Skeletal muscle cell (primary cell): ENCODE results near the gene EXOC4.
"Not testable (repeated sequence)": the region's sequence is repeated elsewhere in the genome, so short reads cannot be mapped to it uniquely, and the experiment has no call there.

ENCODE experiments used
- DNase-seq: peaks from one replicate; pipeline ENCODE4 v3.0.0-alpha.2; 2010; ENCODE audit warnings: low read depth
- H3K4me3 ChIP-seq: 2 replicates; pipeline ENCODE4 v1.5.1; 2011; ENCODE audit warnings: low read depth, mild to moderate bottlenecking, control low read depth, low read length, moderate library complexity

The EXOC4 gene

DNA sequence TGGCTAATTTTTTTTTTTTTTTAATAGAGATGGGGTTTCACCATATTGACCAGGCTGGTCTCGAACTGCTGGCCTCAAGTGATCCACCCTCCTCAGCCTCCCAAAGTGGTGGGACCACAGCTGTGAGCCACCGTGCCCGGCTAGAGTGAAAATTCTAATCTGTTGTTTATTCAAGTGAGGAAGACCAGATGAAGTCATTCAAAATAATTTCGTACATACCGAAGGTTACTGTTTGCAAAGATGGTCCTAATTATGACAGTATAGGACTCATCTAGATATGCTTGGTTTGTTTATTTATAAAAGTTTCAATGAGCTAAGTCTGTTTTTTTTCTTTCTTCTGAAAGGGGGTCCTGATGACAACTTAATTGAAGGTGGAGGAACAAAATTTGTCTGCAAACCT lies 376.8 kb downstream of the EXOC4 start:
- no peak for DNase-seq
- H3K4me3 ChIP-seq, result no peak overlapping the region

DNA sequence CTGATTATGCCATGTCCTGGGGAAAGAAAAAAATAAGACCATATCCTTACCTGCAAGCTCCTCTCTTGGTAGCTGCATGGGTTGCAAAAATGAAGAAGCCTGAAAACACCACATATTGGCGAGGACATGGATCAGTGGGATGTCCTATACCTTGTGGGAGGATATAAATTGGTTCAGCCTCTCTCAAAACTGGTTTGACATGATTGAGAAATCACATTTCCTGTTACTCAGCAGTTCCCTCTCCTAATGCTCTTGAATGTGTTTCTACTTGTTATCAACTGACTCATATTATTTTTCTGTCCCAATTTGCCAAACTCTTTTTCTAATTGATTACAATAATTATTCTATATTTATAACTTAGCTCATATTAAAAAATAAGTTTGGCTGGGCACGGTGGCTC lies 380.2 kb downstream of the EXOC4 start:
- DNase-seq, result peak; percentile 48
- H3K4me3 ChIP-seq, result no peak overlapping the region

DNA sequence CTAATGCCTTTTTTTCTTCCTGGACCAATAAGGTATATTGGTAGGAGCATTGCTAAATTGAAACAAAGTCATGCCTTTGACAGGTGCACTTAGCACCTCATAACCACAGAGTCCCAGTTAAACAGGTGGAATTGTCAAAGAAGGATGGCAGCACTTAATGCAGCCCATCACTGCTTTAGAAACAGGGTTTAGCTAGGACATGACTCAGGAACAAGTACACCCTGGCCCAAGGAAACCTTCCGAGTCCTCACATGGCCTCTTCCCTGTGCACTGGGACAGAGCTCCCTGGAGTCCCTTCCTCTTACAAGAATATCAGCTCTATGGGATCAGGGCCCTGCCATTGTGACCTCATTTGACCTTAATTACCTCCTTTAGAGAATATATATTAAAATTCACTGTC lies 382.7 kb downstream of the EXOC4 start:
- no peak for DNase-seq
- H3K4me3 ChIP-seq, result no peak overlapping the region

DNA sequence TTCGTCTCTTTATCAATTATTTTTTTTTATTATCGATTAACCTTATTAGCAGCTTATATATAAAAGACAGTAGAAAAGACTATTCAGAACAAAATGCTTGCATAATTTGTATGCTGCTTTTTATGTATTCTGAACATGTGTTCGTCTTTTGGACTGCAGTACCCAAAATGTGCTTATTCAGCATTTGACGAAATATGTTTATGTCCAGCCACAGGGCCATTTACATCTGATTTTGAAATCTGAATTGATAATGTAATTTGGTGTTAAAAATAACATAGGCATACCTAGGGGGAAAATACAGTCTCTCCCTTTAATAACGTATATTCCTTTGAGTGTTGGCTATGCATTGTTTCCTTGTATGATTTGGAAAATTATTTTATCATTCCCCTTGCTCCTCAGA lies 386.0 kb downstream of the EXOC4 start:
- no peak for DNase-seq
- no peak overlapping the region for H3K4me3 ChIP-seq

DNA sequence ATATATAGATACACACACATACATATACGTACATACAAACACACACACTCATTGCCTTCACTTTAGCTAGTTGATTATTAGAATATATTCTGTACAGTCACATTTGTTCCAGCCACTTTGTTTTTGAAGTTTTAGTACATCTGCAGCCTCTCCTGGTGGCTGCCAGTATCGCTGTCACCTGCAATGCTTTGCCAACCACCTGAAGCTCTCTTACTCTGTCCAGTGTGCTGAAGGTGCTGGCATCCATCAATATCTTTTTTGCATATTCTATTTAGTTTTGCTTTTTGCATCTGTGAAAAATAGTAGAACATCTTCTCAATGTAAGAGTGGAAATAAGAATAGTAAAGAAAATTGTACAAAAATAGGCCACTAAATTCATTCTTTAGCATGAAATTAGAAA lies 388.6 kb downstream of the EXOC4 start:
- DNase-seq, result no peak
- H3K4me3 ChIP-seq, result no peak overlapping the region

DNA sequence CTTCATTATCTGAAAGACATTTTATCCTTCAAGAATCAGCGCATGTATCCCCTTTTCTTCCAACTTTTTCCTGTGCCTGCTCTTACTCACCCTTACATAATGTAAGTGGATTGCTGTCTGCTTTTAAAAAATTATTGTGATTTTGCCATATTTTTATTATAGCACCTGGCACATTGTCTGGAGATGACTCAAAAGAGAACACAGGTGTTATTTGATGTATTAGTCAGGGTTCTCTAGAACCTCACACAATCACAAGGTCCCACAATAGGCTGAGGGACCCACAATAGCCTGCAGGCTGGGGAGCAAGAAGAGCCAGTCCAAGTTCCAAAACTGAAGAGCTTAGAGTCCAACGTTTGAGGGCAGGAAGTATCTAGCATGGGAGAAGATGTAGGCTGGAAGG lies 390.0 kb downstream of the EXOC4 start:
- no peak overlapping the region for H3K4me3 ChIP-seq
- no peak for DNase-seq

DNA sequence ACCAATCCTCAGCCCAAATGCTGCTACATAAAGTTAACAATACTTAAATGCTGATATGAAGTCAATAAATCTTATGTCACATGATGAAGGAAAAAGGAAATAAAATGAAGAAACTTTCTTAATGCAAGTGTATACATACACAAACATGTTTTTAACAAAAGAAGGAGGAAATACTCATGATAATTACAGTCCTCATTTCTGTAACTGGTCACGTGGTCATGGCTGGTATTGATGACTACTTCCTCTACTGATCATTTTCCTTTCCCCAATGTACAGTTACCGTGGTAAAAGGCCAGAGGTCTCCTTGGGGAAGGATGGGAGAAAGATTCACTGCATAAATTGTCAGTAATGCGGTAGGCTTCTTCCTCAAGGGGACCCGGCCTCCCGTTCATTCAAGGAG lies 390.8 kb downstream of the EXOC4 start:
- not testable (repeated sequence) for DNase-seq, H3K4me3 ChIP-seq

DNA sequence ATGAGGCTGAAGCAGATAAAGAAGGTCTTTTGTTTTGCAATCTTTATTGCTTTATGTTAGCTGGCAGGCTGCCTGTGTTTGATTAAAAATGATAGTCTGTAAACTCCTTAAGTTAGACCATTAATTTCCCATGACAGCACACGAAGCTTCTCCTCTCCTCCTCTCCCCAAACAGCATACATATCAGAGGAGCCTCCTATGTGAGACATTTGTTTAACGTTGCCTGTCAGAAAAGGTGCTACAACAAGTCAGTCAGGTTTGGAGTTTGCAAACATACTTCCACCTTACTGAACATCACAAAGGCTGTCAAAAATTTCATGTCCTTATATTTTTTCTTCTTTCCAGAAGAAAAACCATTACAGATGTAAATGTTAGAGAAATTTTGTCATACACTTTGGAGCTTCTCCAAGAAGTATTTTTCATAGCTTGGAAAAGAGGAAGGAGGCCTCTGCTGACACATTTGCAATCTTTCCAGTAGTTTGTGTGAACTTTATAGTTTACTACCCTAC lies 393.1 kb downstream of the EXOC4 start:
- DNase-seq, result no peak
- no peak overlapping the region for H3K4me3 ChIP-seq

DNA sequence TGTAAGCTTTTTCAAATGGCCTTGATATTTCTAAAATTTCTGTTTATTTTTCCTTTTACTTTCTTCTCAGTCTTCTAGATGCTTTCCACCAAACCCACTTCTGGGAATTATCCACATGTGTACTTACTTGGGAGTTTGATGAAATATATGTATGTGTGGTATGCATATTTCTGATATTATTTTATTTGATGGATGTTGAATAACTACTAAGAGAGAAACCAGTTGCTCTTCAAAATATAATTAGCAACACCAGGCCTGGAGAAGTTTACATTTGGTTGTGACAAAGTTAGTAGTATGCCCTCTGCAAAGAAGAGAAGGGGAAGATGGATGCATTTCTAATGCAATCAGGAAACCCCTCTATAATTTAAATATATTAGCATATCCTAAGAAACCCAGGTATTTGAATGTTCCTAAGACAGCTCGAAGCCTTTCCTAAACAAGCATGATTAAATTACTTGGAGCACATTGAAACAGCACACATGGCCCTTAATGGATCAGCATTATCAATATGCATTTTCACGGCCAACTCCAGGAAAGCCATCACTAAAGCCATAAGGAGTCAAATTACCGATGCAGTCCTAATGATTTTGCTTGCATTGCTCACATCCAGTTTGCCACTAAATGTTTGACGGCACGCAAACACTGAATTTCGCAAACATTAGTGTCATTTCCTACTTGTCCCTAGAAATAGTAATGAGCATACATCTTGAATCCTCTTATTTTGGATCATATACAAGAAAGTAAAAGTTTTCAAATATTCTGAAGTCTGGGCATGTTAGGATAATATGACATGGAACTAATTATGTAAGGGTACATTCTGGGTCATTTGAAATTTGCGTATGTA lies 393.8 kb downstream of the EXOC4 start:
- H3K4me3 ChIP-seq, result no peak overlapping the region
- no peak for DNase-seq

DNA sequence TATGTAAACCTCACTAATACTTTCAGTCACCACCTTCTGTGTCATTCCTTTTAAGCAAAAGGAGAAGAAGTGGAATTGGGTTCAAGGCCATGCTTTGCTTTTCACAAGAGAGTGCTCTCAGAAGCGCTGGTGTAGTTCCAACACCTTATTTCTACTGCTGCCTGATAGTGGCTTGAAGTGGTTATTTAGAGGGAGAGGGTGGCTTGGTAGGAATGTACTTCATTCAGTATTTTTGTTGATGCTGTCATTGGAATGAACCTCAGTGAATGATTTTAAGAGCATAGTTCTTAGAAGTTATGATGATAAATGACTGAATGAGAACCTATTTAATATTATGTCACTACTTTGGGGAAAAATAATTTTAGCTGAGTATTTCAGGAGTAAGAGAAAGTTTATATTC lies 396.7 kb downstream of the EXOC4 start:
- DNase-seq, result no peak
- no peak overlapping the region for H3K4me3 ChIP-seq

DNA sequence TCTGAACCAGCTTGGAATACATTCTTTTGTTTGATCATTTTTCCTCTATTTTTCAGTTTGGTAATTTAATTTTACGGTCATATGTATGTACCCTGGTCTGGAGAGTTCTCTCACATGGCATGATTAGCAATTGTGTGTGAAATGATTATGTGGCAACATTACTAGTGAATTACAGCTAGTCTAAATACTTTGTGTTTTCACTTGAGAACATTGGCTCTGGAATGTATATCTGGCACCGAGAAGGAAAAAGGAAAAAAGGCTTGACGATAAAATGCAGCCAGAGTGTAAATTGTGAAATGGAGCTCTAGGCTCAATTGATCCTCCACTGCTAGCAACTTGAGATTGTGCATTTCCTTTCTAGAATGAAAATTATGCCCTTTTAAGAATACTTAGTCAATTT lies 397.2 kb downstream of the EXOC4 start:
- peak; percentile 73 for DNase-seq
- no peak overlapping the region for H3K4me3 ChIP-seq

DNA sequence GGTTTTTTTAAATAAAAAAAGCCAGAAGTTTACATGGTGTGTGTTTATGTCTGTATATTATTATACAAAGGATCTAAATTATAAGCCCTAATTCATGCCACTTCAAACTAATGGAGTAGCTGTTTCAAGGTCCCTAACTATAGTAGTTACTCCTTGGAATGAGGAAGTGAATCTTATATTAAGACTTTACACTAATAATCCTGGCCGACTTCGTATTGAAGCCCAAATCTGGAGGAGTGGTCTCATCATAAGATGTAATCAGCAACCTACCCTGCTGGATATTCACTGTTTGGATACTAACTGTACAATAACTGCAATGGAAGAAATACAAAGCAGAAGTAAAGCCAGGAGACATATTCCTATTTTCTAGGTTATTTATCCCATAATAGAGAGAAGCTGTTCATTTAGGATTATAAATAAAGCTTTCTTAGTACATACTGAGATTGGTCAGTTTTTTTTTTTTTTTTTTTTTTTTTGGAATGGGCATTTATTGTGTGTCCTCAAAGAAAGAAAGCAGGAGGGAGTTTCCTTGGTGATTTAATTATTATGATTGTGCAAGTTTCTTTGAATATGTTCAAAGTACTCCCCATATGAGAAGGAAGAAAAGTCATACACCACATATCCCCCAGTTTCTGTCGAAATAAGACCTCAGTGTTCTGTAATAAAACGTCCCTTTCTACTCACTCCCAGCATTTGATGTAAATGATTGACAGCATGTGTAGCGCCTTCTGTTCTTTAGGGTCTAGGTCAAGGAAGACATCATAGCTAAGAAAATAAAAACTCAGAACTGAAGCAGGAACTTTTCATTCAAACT lies 397.8 kb downstream of the EXOC4 start:
- no peak overlapping the region for H3K4me3 ChIP-seq
- no peak for DNase-seq

DNA sequence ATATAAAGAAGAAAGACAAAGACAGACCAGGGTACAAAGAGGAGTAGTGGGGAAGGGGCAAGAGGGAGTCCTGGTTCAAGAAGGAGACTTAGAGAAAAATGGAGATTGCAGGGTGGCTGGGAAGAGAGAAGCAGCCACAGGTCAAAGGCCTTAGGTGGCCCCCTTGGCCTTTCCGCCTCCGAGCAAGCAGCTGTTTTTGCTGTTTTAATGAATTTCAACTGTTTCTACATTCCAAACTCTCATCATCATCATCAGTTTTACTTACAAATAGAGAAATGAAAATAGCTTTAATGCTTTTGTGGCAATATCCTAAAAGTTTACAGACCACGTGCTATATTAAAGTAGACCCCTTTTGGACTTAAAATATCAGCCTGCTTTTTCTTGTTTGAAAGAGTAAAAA lies 399.7 kb downstream of the EXOC4 start:
- H3K4me3 ChIP-seq, result no peak overlapping the region
- DNase-seq, result no peak

DNA sequence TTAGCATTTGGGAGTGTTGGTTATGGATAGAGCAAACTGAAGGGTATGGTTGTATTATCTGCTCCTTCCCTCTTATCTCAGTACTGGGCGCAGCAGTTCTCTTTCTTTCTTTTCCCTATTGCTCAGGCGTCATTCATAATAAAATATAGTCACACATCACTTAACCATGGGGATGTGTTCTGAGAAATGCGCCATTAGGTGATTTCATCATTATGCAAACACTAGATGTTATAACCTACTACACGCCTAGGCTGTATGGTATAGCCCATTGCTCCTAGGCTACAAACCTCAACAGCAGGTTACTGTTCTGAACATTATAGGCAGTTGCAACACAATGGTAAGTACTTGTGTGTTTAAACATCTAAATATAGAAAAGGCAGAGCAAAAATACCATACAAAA lies 401.7 kb downstream of the EXOC4 start:
- DNase-seq, result no peak
- no peak overlapping the region for H3K4me3 ChIP-seq

DNA sequence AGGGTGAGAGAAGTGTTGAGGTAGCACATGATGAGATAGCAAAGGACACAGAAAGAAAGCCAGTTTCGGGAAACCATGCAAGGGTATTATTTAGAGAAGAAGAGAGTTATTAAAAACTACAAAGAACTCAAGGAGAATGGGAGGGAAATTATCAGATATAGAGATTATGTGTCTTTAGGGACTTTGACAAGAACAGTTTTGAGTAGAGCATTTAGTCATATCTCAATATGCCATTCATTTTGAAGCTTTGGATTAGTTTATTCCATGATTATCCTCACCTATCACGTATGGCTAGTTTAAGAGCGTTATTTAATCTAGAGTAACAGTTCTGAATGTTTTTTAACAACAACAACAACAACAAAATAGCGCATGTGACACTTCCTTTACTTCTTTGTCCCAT lies 409.4 kb downstream of the EXOC4 start:
- no peak for DNase-seq

DNA sequence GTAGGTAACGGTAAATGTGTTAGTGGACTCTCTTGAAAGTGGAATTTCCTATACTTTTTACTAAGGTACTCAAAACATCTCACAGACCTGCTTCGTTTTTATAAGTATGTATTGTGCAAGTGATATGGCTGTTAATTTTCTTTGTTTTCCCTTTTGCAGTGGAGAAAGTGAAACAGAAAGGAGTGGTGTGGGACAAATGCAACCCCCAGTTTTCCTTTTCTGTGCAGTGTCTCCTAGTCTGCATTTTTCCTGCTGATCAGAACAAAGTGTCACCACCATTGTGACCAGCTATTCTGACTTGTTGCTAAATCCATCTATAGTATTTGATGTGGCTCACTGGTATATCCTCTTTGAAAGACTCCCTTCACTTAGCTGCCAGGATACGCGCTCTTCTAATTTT lies 410.0 kb downstream of the EXOC4 start:
- DNase-seq, result no peak
- H3K4me3 ChIP-seq, result no peak overlapping the region

More for the DNA sequence above, 409.4 kb downstream of the EXOC4 start:
- H3K4me3 ChIP-seq, result no peak overlapping the region

DNA sequence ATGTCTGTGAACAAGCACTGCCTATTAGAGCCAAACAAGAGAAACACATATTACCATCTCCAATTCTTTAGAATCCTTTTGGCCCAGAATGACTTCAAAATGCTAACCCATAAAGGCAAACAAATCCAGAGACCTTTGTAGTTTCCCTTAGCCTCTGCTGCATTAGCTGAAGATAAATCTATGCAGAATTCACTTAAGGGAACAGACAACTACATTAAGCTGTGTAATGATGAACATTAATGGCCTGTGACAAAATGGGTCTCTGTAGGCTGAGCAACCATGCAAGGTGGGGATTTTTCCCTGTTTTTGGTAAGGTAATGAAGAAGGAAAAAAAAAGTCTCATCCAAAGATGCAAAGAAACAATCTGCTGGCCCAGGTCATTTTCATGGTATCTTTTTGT lies 411.6 kb downstream of the EXOC4 start:
- H3K4me3 ChIP-seq, result no peak overlapping the region
- DNase-seq, result no peak

DNA sequence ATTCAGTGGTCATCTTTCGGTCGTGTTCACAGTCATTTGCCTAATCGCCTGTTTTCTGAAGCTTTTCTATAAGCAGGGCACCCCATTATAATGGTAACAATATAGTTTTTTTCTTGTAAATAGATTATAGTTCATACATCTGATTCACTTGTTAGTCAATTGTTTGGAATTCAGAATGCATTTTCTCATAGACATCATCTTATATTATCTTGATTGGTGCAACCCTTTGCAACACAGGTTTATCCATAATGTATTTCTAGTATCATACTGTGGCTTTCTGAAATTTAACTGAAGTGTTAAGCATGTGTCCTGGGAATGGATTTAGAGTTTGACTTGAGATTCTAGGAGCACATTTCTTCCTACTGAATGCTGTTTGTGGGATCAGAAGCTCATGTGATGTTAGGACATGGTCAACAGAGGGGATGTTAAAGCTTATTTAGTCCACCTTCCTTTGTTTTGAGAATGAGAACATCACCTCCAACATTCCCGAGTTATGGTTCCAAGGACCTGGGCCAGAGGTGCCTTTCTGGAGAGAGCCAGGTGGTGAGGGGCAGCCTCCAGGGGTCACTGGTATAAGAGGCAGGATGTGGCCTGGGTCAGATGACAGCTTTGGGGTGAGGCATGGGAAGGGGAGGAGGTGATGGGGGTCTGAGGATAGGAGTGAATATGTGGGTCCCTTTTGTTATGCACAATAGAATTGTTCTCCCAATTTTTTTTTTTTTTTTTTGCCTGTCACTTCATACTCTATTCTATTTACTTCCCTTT lies 415.6 kb downstream of the EXOC4 start:
- H3K4me3 ChIP-seq, result no peak overlapping the region
- DNase-seq, result no peak

DNA sequence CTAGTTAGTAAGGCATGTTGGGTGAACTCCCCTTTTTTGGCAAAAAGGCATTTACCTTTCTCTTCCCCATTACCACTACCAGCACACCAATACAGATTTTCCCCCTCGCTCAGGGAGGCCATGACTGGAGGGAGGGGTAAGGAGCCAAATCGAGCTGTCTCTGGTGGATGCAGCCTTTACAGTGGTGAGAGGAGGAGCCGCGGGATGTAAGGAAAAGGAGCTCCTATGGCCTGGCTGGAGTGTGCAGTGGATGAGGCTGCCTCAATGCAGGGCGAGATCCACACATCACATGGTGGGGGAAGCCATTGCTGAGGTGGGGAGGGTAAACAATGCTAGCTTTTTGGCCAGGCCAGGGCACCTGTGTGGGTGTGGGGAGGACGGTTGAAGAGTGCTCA lies 416.2 kb downstream of the EXOC4 start:
- H3K4me3 ChIP-seq, result no peak overlapping the region
- DNase-seq, result no peak

DNA sequence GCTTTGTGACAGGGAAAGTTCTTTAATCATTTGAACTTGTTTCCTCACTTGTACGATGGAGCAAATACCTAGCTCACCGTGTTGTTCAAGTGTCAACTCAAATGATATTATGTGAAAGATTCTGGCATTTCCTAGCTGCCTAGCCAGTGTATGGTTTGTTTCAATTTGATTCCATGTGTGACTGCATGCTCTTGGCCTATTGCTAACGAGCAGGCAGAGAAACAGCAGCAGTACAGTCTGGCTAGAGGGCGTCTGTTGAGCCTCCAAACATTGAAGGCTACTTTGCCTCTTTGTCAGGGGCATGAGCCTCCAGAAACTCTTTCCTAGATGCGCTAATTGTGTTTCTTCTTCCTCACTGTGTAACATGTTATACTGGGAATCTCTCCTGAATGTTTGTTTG lies 417.4 kb downstream of the EXOC4 start:
- no peak overlapping the region for H3K4me3 ChIP-seq
- DNase-seq, result no peak
